ENCODE data around the gene CHAC1.

The CHAC1 gene

GRCh38 chr15:40986820-40987219 is 33.5 kb downstream of the CHAC1 start:
- TF ChIP-seq, protein P1, sequence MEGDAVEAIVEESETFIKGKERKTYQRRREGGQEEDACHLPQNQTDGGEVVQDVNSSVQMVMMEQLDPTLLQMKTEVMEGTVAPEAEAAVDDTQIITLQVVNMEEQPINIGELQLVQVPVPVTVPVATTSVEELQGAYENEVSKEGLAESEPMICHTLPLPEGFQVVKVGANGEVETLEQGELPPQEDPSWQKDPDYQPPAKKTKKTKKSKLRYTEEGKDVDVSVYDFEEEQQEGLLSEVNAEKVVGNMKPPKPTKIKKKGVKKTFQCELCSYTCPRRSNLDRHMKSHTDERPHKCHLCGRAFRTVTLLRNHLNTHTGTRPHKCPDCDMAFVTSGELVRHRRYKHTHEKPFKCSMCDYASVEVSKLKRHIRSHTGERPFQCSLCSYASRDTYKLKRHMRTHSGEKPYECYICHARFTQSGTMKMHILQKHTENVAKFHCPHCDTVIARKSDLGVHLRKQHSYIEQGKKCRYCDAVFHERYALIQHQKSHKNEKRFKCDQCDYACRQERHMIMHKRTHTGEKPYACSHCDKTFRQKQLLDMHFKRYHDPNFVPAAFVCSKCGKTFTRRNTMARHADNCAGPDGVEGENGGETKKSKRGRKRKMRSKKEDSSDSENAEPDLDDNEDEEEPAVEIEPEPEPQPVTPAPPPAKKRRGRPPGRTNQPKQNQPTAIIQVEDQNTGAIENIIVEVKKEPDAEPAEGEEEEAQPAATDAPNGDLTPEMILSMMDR (IDR thresholded peaks at IDR 0.05; ENCODE audit: low read depth, low read length): no peak
- H3K4me1 ChIP-seq: no peaks in the 10 kb centered on the region
- DNase-seq: no peak
- H3K9me3 ChIP-seq: no peaks in the 10 kb centered on the region
- peaks cover 88% of the 10 kb centered on the region for H3K36me3 ChIP-seq
- H3K27me3 ChIP-seq: no peaks in the 10 kb centered on the region
- H3K4me3 ChIP-seq (ENCODE audit: low read depth, low read length): no peak overlapping the region

GRCh38 chr15:40988156-40988555 is 34.9 kb downstream of the CHAC1 start:
- peaks cover 74% of the 10 kb centered on the region for H3K36me3 ChIP-seq
- H3K9me3 ChIP-seq: no peaks in the 10 kb centered on the region
- TF ChIP-seq, protein P1 (IDR thresholded peaks at IDR 0.05; ENCODE audit: low read depth, low read length): no peak
- no peaks in the 10 kb centered on the region for H3K27me3 ChIP-seq
- H3K4me1 ChIP-seq: no peaks in the 10 kb centered on the region
- DNase-seq: no peak
- no peak overlapping the region for H3K4me3 ChIP-seq (ENCODE audit: low read depth, low read length)

DNA sequence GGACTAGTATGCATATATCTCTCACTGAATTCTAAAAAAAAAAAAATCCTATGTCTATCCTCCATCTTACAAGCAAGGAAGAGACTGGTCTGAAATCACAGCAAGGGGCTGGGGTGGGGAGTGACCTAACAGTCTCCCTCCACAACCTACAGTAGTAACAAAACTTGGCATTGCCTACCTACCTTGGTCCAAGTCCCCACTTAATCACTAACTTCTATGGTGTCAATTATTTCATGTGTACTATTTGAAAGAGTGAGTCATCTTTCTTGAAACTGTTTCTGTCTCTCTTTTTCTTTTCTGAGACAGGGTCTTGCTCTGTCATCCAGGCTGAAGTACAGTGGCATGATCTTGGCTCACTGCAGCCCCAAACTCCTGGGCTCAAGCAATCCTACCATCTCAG is 36.8 kb downstream of the CHAC1 start:
- Histone ChIP-seq H3K9me3 (no peaks in the 10 kb centered on the region), H3K4me1 (no peaks in the 10 kb centered on the region), H3K36me3 (peaks cover 70% of the 10 kb centered on the region), H3K4me3 (ENCODE audit: low read depth, low read length) (no peak overlapping the region), H3K27me3 (no peaks in the 10 kb centered on the region)
- no peak for DNase-seq
- TF ChIP-seq, protein P1 (IDR thresholded peaks at IDR 0.05; ENCODE audit: low read depth, low read length): no peak

GRCh38 chr15:40990789-40991188 is 37.5 kb downstream of the CHAC1 start:
- Histone ChIP-seq H3K9me3 (no peaks in the 10 kb centered on the region), H3K27me3 (no peaks in the 10 kb centered on the region), H3K4me3 (ENCODE audit: low read depth, low read length) (no peak overlapping the region), H3K36me3 (peaks cover 69% of the 10 kb centered on the region), H3K4me1 (no peaks in the 10 kb centered on the region)
- TF ChIP-seq, protein P1 (IDR thresholded peaks at IDR 0.05; ENCODE audit: low read depth, low read length): no peak
- DNase-seq: no peak

DNA sequence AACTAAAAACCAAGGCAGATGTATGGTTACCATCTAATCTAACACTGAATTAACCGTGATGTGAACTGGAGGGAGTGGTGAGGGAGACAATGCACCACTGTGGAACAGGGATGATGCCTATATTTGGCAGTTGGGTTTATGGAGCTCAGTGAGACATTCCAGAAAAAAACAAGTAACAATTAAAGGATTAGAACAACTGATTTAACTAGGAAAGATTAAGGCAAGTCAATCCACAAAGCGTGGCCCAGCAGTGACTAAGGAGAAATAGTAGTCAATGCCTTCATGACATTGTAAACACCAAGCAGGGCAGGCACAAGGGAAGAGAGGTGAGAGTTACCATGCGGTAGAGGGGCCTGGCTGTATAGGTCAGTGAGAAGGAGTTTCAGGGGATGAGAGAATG is 38.1 kb downstream of the CHAC1 start:
- no peak for DNase-seq
- Histone ChIP-seq H3K36me3 (peaks cover 70% of the 10 kb centered on the region), H3K9me3 (no peaks in the 10 kb centered on the region), H3K4me3 (ENCODE audit: low read depth, low read length) (no peak overlapping the region), H3K27me3 (no peaks in the 10 kb centered on the region), H3K4me1 (no peaks in the 10 kb centered on the region)
- TF ChIP-seq, protein P1 (IDR thresholded peaks at IDR 0.05; ENCODE audit: low read depth, low read length): no peak

- H3K36me3 ChIP-seq: peaks cover 70% of the 10 kb centered on the region
- TF ChIP-seq, protein P1 (IDR thresholded peaks at IDR 0.05; ENCODE audit: low read depth, low read length): no peak
Observed at GRCh38 chr15:40992241-40992741, 39.0 kb downstream of the CHAC1 start.

More at GRCh38 chr15:40992241-40992741, 39.0 kb downstream of the CHAC1 start:
- no peak for DNase-seq
- Histone ChIP-seq H3K4me1 (no peaks in the 10 kb centered on the region), H3K4me3 (ENCODE audit: low read depth, low read length) (no peak overlapping the region), H3K27me3 (no peaks in the 10 kb centered on the region), H3K9me3 (no peaks in the 10 kb centered on the region)

Measured in BE2C (cell line).